GM03348 (cell line): ENCODE results near the gene SYT3.
"Not testable (repeated sequence)": the region's sequence is repeated elsewhere in the genome, so short reads cannot be mapped to it uniquely, and the experiment has no call there.

ENCODE experiments used
- DNase-seq: peaks from one replicate; pipeline ENCODE4 v3.0.0; 2012; ENCODE audit warnings: low spot score

Gene SYT3

GRCh38 chr19:50636317-50637085 lies 3.2 kb downstream of the SYT3 start:
- no peak for DNase-seq

DNA sequence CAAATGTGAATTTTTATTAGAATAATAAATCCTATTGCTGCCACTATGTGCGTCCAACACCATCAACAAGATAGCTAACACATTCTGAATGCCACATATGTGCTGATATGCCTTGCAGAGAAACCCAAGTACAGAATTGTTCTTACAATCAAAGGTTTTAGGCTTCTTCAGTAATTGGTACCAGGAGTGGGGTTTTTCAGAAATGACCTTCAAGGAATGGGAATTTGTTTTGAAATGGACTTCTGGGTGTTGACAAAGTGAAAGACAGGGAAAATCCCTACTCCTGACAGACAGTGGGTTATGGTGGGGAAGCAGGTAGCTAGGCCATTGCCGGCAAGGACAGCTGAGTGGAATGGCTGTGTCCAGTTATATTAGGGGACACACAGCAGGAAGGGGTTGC lies 5.7 kb downstream of the SYT3 start:
- DNase-seq, result no peak

DNA sequence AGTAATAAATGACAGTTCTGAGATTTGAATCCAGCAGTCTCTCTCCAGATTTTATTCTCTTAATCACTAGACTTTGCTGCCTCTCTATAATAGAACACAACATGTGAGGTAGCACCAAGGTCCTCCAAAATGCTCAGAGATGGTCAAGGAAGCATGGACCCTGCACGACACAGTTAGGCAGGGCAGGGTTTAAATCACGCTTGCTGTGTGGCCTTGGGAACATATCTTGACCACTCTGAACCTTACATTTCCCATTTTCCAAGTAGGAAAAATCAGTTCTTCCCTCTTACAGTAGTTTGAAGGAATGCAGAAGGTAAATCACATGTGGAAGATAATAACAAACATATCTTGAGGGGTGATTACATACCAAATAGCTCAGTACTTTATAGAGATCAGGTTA lies 6.3 kb downstream of the SYT3 start:
- DNase-seq, result no peak

- no peak for DNase-seq
These were observed 7.4 kb downstream of the SYT3 start for GRCh38 chr19:50632151-50632835.

DNA sequence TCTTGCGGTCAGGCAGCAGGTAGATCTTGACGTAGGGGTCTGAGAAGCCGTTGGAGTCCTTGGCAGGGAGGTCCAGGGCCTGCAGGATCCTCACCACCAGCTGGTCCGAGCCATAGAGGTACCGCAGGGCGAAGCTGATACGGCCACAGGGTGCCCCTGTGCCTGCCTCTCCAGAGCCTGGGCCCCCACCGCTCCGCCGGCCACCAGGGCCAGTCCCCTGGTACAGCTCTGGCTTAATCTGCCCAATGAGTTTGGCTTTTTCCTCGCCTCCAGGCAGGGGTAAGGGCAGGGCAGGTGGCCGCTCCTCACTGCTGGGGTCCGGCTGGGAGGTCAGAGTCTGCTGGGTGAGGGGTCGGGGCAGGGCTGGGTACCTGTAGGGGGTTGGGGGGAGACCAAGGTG lies 9.9 kb downstream of the SYT3 start:
- no peak for DNase-seq

- DNase-seq, result no peak
These were observed 10.5 kb downstream of the SYT3 start for GRCh38 chr19:50629194-50629593.

- DNase-seq, result no peak
These were observed 11.1 kb downstream of the SYT3 start for GRCh38 chr19:50628551-50628950.

DNA sequence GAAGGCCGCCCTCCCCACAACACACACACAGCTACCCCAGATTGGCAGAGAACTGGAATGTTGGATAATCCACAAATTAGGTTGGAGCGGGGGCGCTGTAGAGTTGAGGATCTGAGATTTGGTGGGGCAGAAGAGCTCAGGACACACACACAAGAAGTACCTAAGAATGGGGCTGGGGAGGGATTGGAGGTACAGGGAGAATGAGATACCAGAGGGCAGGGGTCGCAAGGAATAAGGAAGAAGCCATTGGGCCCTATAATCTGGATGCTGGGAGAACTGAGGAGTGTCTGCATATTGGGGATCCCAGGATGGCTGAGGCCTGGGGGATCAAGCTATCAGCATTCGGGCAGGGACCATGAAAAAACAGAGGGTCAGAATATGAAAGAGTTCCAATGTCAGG lies 11.5 kb downstream of the SYT3 start:
- no peak for DNase-seq

DNA sequence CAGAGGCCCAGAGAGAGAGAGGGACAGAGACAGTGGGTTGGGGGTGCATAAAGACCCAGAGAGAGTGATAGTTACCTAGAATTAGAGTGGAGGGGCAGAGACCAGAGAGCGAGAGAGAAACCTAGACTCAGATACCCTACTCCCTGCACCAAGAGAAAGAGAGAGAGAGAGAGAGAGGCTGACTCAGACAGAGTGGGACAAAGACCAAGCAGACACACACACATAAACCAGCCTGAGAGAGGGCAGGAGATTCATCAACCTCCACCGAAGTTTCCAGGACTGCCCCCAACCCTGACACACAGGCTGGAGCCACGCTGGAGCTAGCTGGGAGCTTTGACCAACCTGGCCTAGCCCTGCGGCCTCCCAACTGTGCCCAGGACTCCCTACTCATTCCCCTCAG lies 12.9 kb downstream of the SYT3 start:
- no peak for DNase-seq

GRCh38 chr19:50626011-50626410 lies 13.7 kb downstream of the SYT3 start:
- DNase-seq, result no peak

DNA sequence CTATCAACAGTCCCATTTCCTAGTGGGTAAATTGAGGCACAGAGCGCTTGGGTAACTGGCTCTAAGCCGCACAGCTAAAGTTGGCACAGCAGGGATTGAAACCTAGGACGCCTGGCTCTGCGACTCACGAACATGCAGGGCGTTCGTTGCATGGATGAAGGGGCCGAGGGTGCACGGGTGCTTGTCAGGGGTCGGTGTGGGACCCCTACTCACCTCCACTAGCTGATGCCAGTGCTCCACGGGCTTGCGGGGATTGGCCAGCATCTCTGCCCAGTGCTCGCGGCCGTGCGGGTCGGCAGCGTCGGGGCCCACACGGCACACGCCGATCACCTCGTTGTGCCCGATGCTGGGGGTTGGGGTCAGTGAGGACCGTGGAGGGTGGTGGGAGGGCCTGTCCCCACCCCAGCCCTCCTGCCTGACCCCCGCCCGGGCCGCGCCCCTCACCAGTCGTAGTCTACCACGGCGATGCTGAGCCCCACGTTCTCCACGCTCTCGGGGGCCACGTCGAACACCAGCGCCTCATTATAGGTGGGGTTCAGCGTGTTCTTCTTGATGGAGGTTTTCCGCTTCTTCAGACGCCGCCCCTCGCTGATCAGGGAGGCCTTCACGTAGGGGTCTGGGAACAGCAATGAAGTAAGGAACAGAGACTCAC lies 14.6 kb downstream of the SYT3 start:
- DNase-seq, result no peak

DNA sequence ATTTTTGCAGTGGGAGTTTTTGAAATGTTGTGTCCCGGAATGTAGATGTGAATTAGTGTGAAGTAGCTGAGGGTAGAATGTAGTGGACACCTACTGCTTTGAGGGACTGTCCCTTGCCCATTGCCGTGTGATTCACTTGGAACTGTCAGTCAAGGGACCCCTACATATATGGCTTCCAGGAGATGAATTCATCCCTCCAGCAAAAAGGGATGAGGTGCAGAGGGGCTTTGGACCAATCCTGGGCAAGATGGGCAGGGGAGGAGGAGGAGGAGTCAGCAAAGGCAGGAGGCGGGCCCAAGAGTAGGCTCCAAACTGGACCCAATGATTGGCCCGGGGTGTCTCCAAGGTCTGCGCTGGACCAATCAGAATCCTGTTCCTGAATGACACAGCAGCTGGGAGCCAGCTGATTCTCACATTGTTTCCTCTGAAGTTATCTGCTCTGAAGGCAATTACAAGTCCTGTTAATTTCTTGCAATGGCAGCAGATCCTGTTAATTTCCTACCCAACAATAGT lies 19.2 kb downstream of the SYT3 start:
- DNase-seq, result not testable (repeated sequence)

- DNase-seq, result not testable (repeated sequence)
These were observed 20.5 kb downstream of the SYT3 start for GRCh38 chr19:50619184-50619583.

DNA sequence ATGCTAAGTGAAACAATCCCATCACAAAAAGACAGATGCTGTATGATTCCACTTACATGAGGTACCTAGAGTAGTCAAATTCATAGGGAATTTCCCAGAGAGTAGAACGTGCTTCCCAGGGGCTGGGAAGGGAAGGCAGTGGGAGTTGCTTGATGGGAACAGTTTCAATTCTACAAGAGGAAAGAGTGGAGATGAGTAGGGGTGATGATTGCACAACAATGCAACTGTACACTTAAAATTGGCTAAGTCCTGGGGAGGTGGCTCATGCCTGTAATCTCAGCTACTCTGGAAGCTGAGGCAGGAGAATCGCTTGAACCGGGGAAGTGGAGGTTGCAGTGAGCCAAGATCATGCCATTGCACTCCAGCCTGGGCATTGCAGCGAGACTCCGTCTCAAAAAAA lies 21.3 kb downstream of the SYT3 start:
- not testable (repeated sequence) for DNase-seq

GRCh38 chr19:50612504-50613404 lies 26.9 kb downstream of the SYT3 start:
- DNase-seq, result not testable (repeated sequence)

- peak; percentile 71 for DNase-seq
These were observed 31.6 kb downstream of the SYT3 start for GRCh38 chr19:50607874-50608785.

DNA sequence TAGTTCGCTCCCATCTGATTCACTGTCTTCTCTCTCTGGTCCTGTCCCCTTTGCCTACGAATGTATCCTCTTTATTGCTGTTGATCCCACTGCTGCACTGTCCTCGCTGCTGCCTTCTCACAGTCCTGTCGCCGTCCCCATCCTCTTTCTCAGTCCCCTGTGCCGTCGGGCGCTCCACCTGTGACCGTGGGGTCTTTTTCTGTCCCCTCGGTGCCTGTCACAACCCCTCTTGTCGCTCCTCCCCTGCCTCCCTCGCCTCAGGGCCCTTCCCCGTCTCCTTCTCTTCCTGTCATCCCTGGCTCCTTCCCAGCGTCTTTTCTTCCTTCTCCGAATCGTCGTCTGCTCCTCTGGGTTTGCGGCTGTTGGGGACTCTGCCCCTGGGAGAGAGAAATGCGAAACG lies 32.3 kb downstream of the SYT3 start:
- no peak for DNase-seq

DNA sequence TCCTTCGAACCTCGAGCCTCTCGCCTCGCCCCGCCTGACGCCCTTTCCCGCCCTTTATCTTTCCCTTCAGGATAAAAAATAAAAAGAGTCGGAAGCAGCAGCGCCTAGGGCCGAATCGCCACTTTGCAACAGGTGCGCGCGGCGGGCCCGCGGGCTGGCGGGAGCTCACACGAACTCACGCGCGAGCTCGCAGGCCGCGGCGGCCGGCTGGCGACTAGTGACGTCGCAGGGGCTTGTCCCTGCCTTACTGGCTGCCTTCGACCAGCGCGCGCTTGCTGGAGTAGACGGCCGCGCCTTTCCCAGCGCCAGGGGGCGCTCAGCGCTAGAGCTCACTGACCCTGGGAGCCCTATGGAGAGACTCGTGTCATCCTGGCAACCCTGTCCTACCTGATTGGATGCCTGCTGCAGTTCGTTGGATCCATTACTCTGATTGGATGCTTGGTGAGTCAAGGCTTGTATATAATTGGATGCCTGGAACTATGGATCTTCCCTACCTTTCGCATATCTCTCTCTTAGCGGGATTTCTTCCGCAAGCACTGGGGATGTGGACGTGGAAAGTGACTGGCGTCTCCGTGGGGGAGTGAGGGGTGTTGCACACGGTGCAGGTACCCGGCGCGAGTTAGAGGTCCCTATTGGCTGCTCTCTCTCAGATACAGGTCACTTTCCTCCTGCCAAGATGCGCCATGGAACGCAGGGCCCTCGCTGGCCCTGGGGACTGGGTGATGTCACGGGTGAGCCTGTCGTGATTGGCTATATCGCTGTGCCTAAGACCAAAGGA lies 33.4 kb downstream of the SYT3 start:
- DNase-seq, result not testable (repeated sequence)

DNA sequence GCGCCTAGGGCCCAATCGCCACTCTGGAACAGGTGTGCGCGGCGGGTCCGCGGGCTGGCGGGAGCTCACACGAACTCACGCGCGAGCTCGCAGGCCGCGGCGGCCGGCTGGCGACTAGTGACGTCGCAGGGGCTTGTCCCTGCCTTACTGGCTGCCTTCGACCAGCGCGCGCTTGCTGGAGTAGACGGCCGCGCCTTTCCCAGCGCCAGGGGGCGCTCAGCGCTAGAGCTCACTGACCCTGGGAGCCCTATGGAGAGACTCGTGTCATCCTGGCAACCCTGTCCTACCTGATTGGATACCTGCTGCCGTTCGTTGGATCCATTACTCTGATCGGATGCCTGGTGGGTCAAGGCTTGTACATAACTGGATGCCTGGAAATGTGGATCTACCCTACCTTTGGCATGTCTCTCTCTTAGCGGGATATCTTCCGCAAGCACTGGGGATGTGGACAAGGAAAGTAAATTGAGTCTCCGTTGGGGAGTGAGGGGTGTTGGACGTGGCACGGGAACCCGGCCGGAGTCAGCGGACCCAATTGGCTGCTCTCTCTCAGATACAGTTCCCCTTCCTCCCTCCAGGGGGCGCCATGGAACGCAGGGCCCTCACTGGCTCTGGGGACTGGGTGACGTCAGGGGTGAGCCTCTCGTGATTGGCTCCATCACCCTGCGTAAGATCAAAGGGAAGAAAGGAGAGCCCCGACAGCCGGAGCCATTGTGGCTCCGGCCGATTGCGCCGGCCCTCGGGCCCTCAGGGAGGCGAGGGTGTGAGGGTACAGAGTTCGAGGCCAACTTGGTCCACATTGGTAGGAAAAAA lies 35.2 kb downstream of the SYT3 start:
- DNase-seq, result not testable (repeated sequence)
